Measurements from ENCODE around the gene LPCAT1.

Gene LPCAT1

GRCh38 chr5:1552521-1553255, 28.9 kb upstream of the LPCAT1 start:
- H3K4me3 ChIP-seq (ENCODE audit: low read length), result no peak overlapping the region
- DNase-seq (ENCODE audit: low read depth), result peak; percentile 19
- TF ChIP-seq CTCF (IDR thresholded peaks at IDR 0.05; ENCODE audit: insufficient read depth, low read depth, low read length, missing control alignments), result no peak

GRCh38 chr5:1551426-1552301, 27.9 kb upstream of the LPCAT1 start:
- H3K4me3 ChIP-seq (ENCODE audit: low read length), result no peak overlapping the region
- DNase-seq (ENCODE audit: low read depth), result no peak
- TF ChIP-seq CTCF (IDR thresholded peaks at IDR 0.05; ENCODE audit: insufficient read depth, low read depth, low read length, missing control alignments), result no peak

- DNase-seq (ENCODE audit: low read depth), result no peak
Observed at GRCh38 chr5:1550287-1551076, 26.7 kb upstream of the LPCAT1 start.

GRCh38 chr5:1549475-1550030, 25.8 kb upstream of the LPCAT1 start:
- no peak for TF ChIP-seq CTCF (IDR thresholded peaks at IDR 0.05; ENCODE audit: insufficient read depth, low read depth, low read length, missing control alignments)
- H3K4me3 ChIP-seq (ENCODE audit: low read length), result no peak overlapping the region
- no peak for DNase-seq (ENCODE audit: low read depth)

More at GRCh38 chr5:1550287-1551076, 26.7 kb upstream of the LPCAT1 start:
- no peak overlapping the region for H3K4me3 ChIP-seq (ENCODE audit: low read length)
- TF ChIP-seq CTCF (IDR thresholded peaks at IDR 0.05; ENCODE audit: insufficient read depth, low read depth, low read length, missing control alignments), result no peak

- TF ChIP-seq CTCF (IDR thresholded peaks at IDR 0.05; ENCODE audit: insufficient read depth, low read depth, low read length, missing control alignments), result no peak
- no peak for DNase-seq (ENCODE audit: low read depth)
- H3K4me3 ChIP-seq (ENCODE audit: low read length), result no peak overlapping the region
Observed at GRCh38 chr5:1548702-1549474, 25.1 kb upstream of the LPCAT1 start.

GRCh38 chr5:1547655-1548054, 23.9 kb upstream of the LPCAT1 start:
- TF ChIP-seq CTCF (IDR thresholded peaks at IDR 0.05; ENCODE audit: insufficient read depth, low read depth, low read length, missing control alignments), result no peak
- no peak overlapping the region for H3K4me3 ChIP-seq (ENCODE audit: low read length)
- no peak for DNase-seq (ENCODE audit: low read depth)

Data from epithelial cell of esophagus (primary cell).